NCI-H1417 treated with DMSO at 0.1 percent for 48 hours (cell line): ENCODE data around the gene AGFG2.
"Not testable (repeated sequence)": the region's sequence is repeated elsewhere in the genome, so short reads cannot be mapped to it uniquely, and the experiment has no call there.

ENCODE experiments used
- DNase-seq: peaks from one replicate; lab custom pipeline; 2025; lab: John Stamatoyannopoulos, UW

Gene AGFG2

GRCh38 chr7:100538654-100539435 is at the start of gene AGFG2:
Gene AGFG2, plus strand, starts transcription at chr7:100539203. Its CDS starts 144 bp downstream, at chr7:100539347.
- peak; percentile 98 for DNase-seq

- DNase-seq = peak; percentile 95
Observed at GRCh38 chr7:100489824-100490223, 49.2 kb upstream of the AGFG2 start.

- peak; percentile 38 for DNase-seq
Observed at GRCh38 chr7:100490483-100491191, 48.4 kb upstream of the AGFG2 start.

- DNase-seq = no peak
Observed at GRCh38 chr7:100491192-100491578, 47.8 kb upstream of the AGFG2 start.

GRCh38 chr7:100492738-100493475 is 46.1 kb upstream of the AGFG2 start:
- no peak for DNase-seq

- DNase-seq = no peak
Observed at GRCh38 chr7:100493476-100494264, 45.3 kb upstream of the AGFG2 start.

GRCh38 chr7:100496509-100496908 is 42.5 kb upstream of the AGFG2 start:
- no peak for DNase-seq

- DNase-seq = not testable (repeated sequence)
Observed at GRCh38 chr7:100500743-100501142, 38.3 kb upstream of the AGFG2 start.

- DNase-seq = not testable (repeated sequence)
Observed at GRCh38 chr7:100504031-100504430, 35.0 kb upstream of the AGFG2 start.

- no peak for DNase-seq
Observed at GRCh38 chr7:100504887-100505611, 34.0 kb upstream of the AGFG2 start.

GRCh38 chr7:100506356-100506923 is 32.6 kb upstream of the AGFG2 start:
- no peak for DNase-seq

- DNase-seq = no peak
Observed at GRCh38 chr7:100509231-100509630, 29.8 kb upstream of the AGFG2 start.

GRCh38 chr7:100510437-100511239 is 28.4 kb upstream of the AGFG2 start:
- no peak for DNase-seq

- DNase-seq = no peak
Observed at GRCh38 chr7:100513212-100513810, 25.7 kb upstream of the AGFG2 start.

- DNase-seq = no peak
Observed at GRCh38 chr7:100515072-100515532, 23.9 kb upstream of the AGFG2 start.

- no peak for DNase-seq
Observed at GRCh38 chr7:100516135-100516812, 22.7 kb upstream of the AGFG2 start.

- DNase-seq = no peak
Observed at GRCh38 chr7:100517305-100517704, 21.7 kb upstream of the AGFG2 start.

GRCh38 chr7:100519580-100519979 is 19.4 kb upstream of the AGFG2 start:
- DNase-seq = no peak

GRCh38 chr7:100520138-100520537 is 18.9 kb upstream of the AGFG2 start:
- DNase-seq = no peak
